GM10266 (cell line): ENCODE data around the gene ATG2A.

Source experiments
- DNase-seq: peaks from one replicate; pipeline ENCODE4 v3.0.0; 2012; ENCODE audit errors: extremely low spot score
- TF ChIP-seq, protein P1 (sequence below): IDR thresholded peaks from 2 replicates; pipeline ENCODE4 v1.5.1; 2012; ENCODE audit warnings: mild to moderate bottlenecking, low read depth; ENCODE audit not compliant: control insufficient read depth, insufficient read depth; ENCODE audit errors: missing control alignments

The ATG2A gene

DNA sequence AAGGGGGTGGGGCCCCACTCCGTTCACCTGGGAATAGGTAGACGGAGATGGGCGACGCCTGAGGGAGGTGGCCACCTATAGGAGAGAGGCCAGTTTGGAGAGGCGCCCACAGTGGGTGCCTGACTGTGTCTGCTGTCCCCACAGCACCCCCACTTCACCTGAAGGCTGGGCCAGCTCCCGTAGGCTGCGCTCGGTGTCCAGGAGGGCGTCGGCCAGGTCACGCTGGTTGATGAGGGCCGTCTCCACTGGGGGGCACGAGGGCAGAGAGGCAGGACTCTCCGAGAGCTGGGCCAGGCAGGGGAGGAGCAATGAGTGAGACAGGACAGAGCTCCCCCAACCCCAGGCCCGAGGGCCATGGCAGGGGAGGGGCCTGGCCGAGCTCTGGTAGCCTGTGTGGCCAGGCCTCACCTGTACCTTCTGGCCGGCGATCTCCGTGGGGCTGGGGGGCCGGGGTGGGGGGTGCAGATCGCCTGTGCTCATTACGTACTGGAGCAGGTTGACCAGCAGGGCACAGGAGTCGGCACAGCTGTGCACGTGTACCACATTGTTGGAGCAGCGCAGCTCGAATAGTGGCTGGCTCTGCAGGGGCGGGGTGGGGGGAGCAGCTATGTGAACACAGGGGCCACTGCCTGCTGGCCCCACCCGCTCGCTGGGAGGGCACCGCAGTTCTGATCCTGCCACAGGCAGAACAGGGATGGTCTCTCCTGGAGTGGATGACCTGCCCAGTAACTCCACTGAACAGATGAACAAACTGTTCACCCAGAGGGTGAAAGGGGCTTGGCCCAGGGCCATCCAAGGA lies 14.7 kb downstream of the ATG2A start:
- DNase-seq: no peak
- TF ChIP-seq, protein P1, sequence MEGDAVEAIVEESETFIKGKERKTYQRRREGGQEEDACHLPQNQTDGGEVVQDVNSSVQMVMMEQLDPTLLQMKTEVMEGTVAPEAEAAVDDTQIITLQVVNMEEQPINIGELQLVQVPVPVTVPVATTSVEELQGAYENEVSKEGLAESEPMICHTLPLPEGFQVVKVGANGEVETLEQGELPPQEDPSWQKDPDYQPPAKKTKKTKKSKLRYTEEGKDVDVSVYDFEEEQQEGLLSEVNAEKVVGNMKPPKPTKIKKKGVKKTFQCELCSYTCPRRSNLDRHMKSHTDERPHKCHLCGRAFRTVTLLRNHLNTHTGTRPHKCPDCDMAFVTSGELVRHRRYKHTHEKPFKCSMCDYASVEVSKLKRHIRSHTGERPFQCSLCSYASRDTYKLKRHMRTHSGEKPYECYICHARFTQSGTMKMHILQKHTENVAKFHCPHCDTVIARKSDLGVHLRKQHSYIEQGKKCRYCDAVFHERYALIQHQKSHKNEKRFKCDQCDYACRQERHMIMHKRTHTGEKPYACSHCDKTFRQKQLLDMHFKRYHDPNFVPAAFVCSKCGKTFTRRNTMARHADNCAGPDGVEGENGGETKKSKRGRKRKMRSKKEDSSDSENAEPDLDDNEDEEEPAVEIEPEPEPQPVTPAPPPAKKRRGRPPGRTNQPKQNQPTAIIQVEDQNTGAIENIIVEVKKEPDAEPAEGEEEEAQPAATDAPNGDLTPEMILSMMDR: no peak

- no peak for DNase-seq
These were observed 16.2 kb downstream of the ATG2A start for GRCh38 chr11:64900774-64901173.

DNA sequence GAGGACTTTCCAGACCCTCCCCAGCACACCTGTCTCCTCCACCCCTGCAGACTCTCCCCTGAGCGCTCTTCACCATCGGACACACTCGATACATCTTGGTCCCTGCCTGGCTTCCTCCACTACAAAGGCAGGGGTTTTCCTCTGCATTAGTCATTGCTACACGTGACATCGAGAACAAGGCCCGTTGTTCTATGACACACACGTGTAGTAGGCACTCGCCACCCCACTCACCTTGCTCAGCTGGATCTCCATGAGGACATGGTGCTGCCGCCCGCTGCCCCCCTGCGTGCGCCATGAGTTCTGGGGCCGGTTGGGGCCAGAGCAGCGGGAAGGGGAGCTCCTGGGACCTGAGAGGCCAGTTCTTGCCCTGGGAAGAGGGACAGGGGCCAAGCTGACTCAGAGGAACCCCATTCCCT lies 16.7 kb downstream of the ATG2A start:
- peak; percentile 67 for DNase-seq
- TF ChIP-seq, protein P1: no peak

More at GRCh38 chr11:64900774-64901173, 16.2 kb downstream of the ATG2A start:
- TF ChIP-seq, protein P1: no peak

- TF ChIP-seq, protein P1: no peak
- DNase-seq: no peak
These were observed 18.5 kb downstream of the ATG2A start for GRCh38 chr11:64898541-64898940.

DNA sequence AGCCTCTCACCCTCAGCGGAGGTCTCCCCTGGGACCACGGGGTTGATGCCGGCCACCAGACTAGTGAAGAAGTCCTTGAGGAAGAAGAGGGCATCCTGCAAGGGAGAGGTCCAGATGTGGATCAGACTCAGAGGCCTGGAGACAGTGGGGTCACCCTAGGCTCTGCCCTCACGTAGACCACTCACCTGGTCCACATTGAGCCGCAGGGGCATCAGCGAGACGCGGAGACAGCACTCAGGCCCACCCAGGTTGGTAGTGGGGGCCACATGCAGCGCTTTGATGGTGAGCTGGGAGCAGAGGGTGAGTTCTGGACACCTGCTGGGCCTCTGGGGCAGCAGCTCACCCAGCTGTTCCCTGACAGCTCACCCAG lies 18.9 kb downstream of the ATG2A start:
- DNase-seq: no peak
- TF ChIP-seq, protein P1: no peak

GRCh38 chr11:64897381-64898075 lies 19.5 kb downstream of the ATG2A start:
- DNase-seq: no peak
- TF ChIP-seq, protein P1: no peak
